Ovary (tissue), 3 donors: Measurements from ENCODE around the gene TMEM213.

Source experiments
- CTCF ChIP-seq, 3 donors: fragments of 450-650 bp in 2 of 3; fragments of 200-600 bp in 1 of 3; IDR thresholded peaks; one replicate each; pipeline versions ENCODE4 v1.5.1 to v1.8.0; 2016 to 2022; ENCODE audit warnings: antibody characterized with exemption in 3 of 3, mild to moderate bottlenecking in 1 of 3
- EP300 ChIP-seq: sonication (generic); formaldehyde crosslinking; IDR thresholded peaks from one replicate; pipeline ENCODE4 v1.6.1; 2017; ENCODE audit warnings: antibody characterized with exemption
- POLR2A ChIP-seq: fragments of 450-650 bp; IDR thresholded peaks from one replicate; pipeline ENCODE4 v1.6.1; 2017; ENCODE audit warnings: antibody characterized with exemption, mild to moderate bottlenecking, moderate library complexity
- donor health status: DM: no; HTN: no; CAD: no.

- TF ChIP-seq CTCF (IDR thresholded peaks at IDR 0.05) (no peak), POLR2A (no peak), EP300 (no peak)
These were observed at the start of gene TMEM213, which contains the start of gene ATP6V0A4 for GRCh38 chr7:138797715-138798320.
